G401.6 (cell line): Measurements from ENCODE around the gene STK32C.
"Not testable (repeated sequence)": the region's sequence is repeated elsewhere in the genome, so short reads cannot be mapped to it uniquely, and the experiment has no call there.

ENCODE experiments used
- FAIRE-seq: peaks from 2 replicates; lab custom pipeline; 2012; peaks lifted over from hg19 to GRCh38; lab: Jason Lieb, UNC

Gene STK32C

GRCh38 chr10:132307823-132308586, at the start of gene STK32C:
Gene STK32C (minus strand): TSS chr10:132307950. CDS start chr10:132307833, 117 bp downstream.
- FAIRE-seq = no peak

DNA sequence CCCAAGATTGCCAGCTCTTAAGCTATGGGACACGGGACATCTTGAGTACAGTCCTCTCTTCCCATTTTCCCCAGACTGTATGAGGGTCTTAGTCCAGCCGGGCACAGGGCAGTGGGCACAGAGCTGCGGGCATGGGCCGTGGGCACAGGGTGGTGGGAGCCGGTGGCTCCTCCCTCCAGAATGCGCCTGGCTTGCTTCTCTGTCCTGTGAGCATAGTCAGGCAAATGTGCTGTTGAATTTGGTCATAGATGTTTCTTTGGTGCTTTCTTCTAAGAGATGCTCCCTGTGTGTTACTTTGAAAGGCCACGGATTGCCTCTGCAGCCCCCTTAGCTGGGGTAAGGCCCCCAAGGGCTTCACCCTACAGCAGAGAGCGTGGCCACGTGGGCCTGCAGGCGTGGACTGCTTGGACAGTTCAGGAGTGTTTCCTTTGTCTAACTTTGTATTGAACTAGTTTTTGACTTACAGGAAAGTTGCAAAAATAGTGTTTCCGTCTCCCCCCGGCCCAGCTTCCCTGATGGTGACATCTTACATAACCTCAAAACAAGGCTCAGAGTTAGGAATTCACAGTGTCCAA, 49.0 kb upstream of the STK32C start:
- FAIRE-seq = no peak

- FAIRE-seq = no peak
Observed at GRCh38 chr10:132355754-132356153, 48.0 kb upstream of the STK32C start.

GRCh38 chr10:132355297-132355696, 47.5 kb upstream of the STK32C start:
- FAIRE-seq = no peak

DNA sequence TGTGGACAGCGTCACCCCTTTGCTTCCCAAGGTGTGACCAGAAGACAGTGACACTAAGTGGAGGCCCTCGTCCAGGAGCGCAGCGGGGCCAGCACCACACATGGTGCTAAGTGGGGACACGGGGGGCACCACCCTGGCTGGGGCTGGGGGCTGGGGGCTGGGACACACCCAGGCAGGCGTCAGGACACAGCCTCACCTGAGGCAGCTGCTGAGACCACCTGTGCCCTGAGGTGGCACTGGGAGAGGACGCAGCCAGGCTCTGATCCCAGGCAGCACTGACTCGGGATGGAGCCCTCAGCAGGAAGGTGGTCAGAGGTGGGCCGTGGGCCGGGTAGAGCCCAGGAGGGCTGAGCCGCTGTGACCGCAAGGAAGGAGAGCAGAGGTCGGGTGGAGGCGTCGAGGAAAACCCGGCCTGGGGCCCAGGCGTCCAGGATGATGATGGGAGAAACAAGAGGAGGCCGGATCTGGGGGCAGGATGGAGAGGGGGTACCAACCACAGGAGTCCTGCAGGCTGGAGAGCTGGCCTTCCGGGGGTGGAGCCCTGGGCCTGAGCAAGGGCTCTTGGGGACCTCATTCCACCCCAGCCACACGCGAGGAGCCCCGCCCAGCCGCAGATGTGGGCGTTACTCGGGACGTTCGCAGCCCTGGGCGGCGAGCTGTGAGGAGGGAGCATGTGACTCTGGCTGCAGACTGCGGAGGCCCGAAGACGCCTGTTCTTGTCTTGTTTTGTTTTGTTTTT, 46.8 kb upstream of the STK32C start:
- FAIRE-seq = no peak

DNA sequence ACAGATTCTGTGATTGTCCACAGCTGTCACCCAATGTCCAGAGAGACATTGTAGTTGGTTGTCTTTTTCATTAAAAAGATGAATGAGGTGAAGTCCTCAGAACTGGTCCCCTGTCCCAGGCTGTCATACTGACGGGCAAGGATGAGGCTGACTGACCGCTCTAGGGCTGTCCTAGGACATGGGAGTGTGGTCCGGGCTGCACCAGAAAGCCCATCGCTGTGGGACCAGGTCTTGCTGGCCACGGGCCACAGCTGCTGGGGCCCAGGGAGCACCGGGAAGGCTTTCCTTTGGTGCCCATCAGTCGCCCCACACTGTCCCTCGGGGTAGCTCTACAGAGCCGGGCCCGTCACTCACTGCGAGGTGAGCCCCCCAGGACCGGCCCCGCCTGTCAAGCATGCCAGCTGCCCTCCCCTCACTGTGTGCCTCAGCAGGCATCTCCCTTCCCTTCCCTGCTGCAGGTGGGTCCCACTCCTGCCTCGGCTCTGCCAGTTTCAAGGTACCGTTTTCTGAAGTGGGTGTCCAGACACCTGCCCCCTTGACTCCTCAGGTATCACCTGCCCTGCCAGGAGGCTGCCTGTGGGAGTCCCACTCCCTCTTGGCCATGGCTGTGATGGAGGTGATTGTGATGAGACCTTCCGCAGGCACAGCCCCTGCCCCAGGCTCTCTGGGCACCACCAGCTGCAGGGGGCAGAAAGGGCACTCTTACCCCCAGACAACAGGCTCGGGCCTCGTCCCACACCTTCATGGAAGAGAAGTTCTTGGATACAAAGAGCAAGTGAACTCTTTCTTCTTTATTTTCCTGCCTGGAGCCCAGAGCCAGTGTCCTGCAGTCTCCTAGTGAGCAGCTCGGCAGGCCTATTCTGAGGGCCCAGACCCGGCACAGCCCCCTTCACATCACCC, 46.0 kb upstream of the STK32C start:
- FAIRE-seq = no peak

GRCh38 chr10:132352462-132353308, 44.9 kb upstream of the STK32C start:
- FAIRE-seq = not testable (repeated sequence)

GRCh38 chr10:132351611-132352010, 43.9 kb upstream of the STK32C start:
- FAIRE-seq = no peak

- no peak for FAIRE-seq
Observed at GRCh38 chr10:132350946-132351345, 43.2 kb upstream of the STK32C start.

- no peak for FAIRE-seq
Observed at GRCh38 chr10:132350391-132350790, 42.6 kb upstream of the STK32C start.

GRCh38 chr10:132349766-132350165, 42.0 kb upstream of the STK32C start:
- FAIRE-seq = no peak

DNA sequence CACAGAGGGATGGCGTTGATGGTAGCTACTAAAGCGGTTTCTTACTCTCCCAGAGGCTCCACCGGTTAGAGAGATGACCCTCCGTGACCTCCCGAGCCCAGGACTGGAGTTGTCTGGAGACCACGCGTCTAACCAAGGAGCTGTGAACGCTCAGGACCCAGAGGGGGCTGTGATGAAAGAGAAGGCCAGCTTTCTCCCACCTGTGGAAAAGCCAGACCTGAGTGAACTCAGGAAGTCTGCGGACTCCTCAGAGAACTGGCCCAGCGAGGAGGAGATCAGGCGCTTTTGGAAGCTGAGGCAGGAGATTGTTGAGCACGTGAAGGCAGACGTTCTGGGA, 40.1 kb upstream of the STK32C start:
- no peak for FAIRE-seq

DNA sequence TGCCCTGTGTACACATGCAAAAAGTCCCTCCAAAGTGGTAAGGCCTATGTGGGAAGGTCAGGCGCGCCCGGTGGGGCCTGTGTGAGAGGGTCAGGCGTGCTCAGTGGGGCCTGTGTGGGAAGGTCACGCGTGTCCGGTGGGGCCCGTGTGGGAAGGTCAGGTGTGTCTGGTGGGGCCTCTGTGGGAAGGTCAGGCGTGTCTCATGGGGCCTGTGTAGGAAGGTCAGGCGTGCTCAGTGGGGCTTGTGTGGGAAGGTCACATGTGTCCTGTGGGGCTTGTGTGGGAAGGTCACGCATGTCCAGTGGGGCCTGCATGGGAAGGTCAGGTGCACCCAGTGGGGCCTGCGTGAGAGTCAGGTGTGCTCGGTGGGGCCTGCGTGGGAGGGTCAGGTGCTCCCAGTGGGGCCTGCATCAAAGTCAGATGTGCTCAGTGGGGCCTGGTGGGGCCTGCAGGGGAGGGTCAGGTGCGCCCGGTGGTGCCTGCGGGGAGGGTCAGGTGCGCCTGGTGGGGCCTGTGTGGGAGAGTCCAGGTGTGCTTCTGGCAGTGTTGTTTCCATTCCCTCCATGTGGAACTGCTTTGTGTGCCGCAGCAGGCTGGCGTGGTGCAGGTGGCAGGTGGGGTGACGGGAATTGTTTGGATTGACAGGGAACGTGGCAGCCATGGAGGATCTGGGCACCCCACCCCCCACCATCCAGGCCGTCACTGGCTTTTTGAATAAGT, 39.6 kb upstream of the STK32C start:
- FAIRE-seq = no peak

DNA sequence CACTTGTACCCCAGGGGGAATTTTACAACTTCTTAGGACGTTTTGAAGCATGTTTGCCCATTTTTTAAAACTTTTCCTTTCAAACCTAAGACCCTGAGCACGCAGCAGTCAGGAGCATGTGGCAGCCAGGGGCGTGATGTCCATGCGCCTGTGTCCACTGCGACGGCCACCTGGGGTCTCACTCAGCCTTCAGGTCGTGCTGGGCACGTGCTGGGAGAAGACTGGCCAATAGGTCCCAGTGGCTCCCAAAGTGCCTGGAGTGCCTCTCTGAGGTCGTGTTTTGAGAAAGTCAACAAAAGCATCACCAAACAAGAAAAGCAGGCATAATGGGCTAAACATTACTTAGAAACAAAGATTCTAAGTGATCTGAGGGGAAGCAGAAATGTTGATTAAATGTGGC, 39.1 kb upstream of the STK32C start:
- no peak for FAIRE-seq

DNA sequence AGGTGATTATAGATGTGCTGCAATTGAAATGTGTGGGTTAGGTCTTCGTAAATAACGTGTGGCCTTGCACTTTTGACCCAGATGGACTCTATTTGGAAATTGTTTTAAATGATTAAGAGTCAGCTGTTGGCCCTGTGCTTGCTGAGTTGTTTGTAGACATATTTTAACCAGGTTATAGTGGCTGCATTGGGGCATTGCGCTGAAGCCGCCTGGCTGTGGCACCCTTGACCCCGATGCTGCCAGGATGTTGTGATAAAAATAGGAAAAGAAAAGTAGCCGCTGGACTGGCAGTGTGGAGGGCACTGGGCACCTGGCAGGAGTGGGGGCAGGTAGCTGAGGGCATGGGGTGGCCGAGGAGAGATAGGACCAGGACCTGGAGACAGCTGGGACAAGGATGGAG, 37.6 kb upstream of the STK32C start:
- no peak for FAIRE-seq

GRCh38 chr10:132344386-132344785, 36.6 kb upstream of the STK32C start:
- FAIRE-seq = no peak

- FAIRE-seq = no peak
Observed at GRCh38 chr10:132342553-132342952, 34.8 kb upstream of the STK32C start.

GRCh38 chr10:132341781-132342180, 34.0 kb upstream of the STK32C start:
- no peak for FAIRE-seq

DNA sequence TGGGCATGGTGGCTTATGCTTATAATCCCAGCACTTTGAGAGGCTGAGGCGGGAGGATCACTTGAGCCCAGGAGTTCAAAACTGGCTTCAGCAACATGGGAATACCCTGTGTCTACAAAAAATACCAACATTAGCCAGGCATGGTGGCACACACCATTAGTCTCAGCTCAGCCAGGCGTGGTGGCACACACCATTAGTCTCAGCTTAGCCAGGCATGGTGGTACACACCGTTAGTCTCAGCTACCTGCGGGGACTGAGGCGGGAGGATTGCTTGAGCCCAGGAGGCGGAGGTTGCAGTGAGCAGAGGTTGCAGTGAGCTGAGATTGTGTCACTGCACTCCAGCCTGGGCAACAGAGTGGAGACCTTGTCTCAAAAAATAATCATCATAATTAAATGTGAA, 33.3 kb upstream of the STK32C start:
- FAIRE-seq = no peak

DNA sequence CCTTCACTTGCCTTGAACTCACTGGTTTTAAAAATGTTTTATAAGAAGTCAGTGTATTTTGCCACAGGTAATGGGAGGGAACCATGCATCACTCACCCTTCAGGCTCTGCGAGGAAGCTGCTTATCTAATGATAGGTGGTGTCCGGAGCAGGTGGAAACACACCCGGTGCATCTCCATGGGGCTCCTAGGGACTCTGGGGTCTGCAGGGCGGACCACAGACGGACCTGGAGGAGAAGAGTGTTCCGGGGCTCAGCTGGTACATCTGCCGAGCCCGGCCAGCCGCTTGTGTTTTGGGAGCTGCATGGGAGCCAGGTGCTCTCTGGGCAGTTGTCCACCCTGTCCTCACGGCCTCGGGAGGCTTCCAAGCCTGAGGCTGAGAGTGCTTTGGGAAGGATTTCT, 31.5 kb upstream of the STK32C start:
- no peak for FAIRE-seq

DNA sequence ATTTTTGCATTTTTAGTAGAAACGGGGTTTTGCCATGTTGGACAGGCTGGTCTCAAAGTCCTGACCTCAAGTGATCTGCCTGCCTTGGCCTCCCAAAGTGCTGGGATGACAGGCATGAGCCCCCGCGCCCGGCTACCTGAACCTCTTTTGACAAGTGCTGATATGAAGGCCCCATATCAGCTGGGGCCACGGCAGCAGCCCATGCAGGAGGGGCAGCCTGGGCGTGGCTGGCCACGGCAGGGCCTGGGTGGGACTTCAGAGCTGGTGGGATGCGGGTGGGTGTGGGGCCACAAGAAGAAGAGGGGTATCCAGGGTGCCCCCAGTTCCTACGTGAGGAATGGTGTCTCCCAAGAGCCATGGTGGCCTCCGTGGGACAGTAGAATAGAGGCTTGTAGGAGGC, 31.1 kb upstream of the STK32C start:
- FAIRE-seq = no peak
